Measurements from ENCODE around the gene ADD2.

DNA sequence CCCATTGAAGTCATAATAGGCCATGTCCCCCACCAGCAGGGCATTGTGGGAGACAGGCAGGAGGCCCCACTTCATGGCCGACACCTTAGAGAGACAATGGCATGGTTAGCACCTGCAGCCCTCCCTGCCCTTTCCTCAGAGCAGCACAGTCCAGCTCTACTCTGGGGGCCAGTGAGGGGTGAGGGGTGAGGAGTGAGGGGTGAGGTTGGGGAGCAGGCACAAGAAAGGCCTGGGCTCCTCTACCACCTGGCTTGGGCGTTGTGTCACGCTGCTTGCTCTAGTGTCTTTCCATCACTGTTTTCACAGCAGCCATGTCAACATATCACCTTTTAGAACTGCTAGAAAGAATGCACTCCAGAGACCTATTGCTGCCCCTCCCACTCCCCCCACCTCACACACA lies 77.2 kb downstream of the ADD2 start:
- TF ChIP-seq, protein P1, sequence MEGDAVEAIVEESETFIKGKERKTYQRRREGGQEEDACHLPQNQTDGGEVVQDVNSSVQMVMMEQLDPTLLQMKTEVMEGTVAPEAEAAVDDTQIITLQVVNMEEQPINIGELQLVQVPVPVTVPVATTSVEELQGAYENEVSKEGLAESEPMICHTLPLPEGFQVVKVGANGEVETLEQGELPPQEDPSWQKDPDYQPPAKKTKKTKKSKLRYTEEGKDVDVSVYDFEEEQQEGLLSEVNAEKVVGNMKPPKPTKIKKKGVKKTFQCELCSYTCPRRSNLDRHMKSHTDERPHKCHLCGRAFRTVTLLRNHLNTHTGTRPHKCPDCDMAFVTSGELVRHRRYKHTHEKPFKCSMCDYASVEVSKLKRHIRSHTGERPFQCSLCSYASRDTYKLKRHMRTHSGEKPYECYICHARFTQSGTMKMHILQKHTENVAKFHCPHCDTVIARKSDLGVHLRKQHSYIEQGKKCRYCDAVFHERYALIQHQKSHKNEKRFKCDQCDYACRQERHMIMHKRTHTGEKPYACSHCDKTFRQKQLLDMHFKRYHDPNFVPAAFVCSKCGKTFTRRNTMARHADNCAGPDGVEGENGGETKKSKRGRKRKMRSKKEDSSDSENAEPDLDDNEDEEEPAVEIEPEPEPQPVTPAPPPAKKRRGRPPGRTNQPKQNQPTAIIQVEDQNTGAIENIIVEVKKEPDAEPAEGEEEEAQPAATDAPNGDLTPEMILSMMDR (IDR thresholded peaks at IDR 0.05): no peak
- no peak for TF ChIP-seq EZH2 (IDR thresholded peaks at IDR 0.05; ENCODE audit: borderline replicate concordance, insufficient read depth, low read depth, low read length, poor library complexity, severe bottlenecking)

All from B cell (primary cell).